Parathyroid adenoma (tissue), 2 donors: Measurements from ENCODE around the gene ANKS6.

Experiments
- H2AFZ ChIP-seq: fragments of 300-600 bp; sonication (generic); one replicate; pipeline ENCODE4 v1.7.0; 2017; ENCODE audit warnings: antibody characterized with exemption, mild to moderate bottlenecking
- H3K27ac ChIP-seq: fragments of 300-600 bp; sonication (generic); one replicate; pipeline ENCODE4 v1.7.0; 2017
- H3K27me3 ChIP-seq: fragments of 300-600 bp; sonication (generic); one replicate; pipeline ENCODE4 v1.7.0; 2017; ENCODE audit warnings: low read length; ENCODE audit not compliant: control insufficient read depth, insufficient read depth
- H3K36me3 ChIP-seq: fragments of 300-600 bp; sonication (generic); one replicate; pipeline ENCODE4 v1.7.0; 2017; ENCODE audit warnings: low read length; ENCODE audit not compliant: control insufficient read depth, insufficient read depth
- H3K4me1 ChIP-seq: fragments of 300-600 bp; sonication (generic); one replicate; pipeline ENCODE4 v1.7.0; 2017; ENCODE audit warnings: control low read depth
- H3K4me2 ChIP-seq: fragments of 300-600 bp; sonication (generic); one replicate; pipeline ENCODE4 v1.7.0; 2017; ENCODE audit warnings: low read length
- H3K4me3 ChIP-seq: fragments of 300-600 bp; sonication (generic); one replicate; pipeline ENCODE4 v1.7.0; 2017; ENCODE audit warnings: low read depth, low read length
- H3K79me2 ChIP-seq: fragments of 300-600 bp; sonication (generic); one replicate; pipeline ENCODE4 v1.7.0; 2017; ENCODE audit warnings: control low read depth
- H3K9ac ChIP-seq: fragments of 300-600 bp; sonication (generic); one replicate; pipeline ENCODE4 v1.7.0; 2017; ENCODE audit warnings: mild to moderate bottlenecking
- H3K9me3 ChIP-seq: fragments of 300-600 bp; sonication (generic); one replicate; pipeline ENCODE4 v1.7.0; 2017; ENCODE audit warnings: low read length; ENCODE audit not compliant: control insufficient read depth
- CTCF ChIP-seq: fragments of 300-600 bp; sonication (generic); IDR thresholded peaks from one replicate; pipeline ENCODE4 v1.7.0; 2017; ENCODE audit warnings: antibody characterized with exemption, mild to moderate bottlenecking
- donor health status: primary hyperparathyroidism.

ANKS6 gene

DNA sequence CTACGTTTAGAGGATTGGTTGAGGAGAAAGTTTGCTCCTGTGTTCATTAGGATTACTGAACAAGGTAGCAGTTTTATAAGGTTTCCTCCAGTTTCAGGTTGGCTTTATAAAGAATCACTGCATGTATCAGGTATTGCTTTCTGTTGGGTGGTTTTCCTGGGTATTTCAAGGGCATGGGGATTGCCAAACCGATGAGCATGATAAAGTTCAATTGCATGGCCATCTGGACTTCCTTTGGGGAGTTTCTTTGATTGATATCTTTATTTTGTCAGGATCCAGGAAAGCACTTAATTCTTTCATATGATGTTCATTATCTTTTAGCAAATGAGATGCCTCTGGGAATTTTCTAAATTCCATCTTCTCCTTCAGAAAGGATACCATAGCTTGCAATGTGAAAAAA, 77.3 kb downstream of the ANKS6 start:
- H3K4me2 ChIP-seq: no peak overlapping the region
- no peaks in the 10 kb centered on the region for H3K36me3 ChIP-seq
- no peak overlapping the region for H2AFZ ChIP-seq
- H3K27me3 ChIP-seq: no peaks in the 10 kb centered on the region
- no peak for TF ChIP-seq CTCF
- H3K79me2 ChIP-seq: no peaks in the 10 kb centered on the region
- no peaks in the 10 kb centered on the region for H3K9me3 ChIP-seq
- H3K4me1 ChIP-seq: no peaks in the 10 kb centered on the region
- no peak overlapping the region for H3K27ac ChIP-seq
- no peak overlapping the region for H3K4me3 ChIP-seq
- no peak overlapping the region for H3K9ac ChIP-seq

DNA sequence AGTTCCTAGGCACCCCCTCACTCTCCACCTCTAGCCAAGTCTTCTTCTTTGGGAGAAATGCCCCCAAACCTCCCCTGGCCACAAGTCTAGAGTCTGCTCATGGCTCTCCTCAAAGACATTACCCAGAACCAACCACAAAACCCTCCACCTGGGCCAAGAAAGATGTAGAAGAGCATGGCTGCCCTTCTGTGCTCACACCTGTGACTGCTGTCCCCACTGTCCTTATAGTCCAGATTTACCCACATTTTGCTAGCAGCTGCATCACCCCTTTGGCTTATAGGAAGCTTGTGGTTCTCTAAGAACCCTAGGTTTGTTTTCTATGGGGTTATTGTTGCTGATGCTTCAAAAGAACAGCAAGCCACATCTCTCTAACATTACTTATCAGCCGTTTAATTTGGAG, 81.5 kb downstream of the ANKS6 start:
- no peak for TF ChIP-seq CTCF
- H2AFZ ChIP-seq: no peak overlapping the region
- no peak overlapping the region for H3K27ac ChIP-seq
- no peaks in the 10 kb centered on the region for H3K79me2 ChIP-seq
- H3K27me3 ChIP-seq: no peaks in the 10 kb centered on the region
- no peaks in the 10 kb centered on the region for H3K9me3 ChIP-seq
- H3K36me3 ChIP-seq: no peaks in the 10 kb centered on the region
- H3K4me2 ChIP-seq: no peak overlapping the region
- H3K9ac ChIP-seq: no peak overlapping the region
- H3K4me1 ChIP-seq: no peaks in the 10 kb centered on the region
- no peak overlapping the region for H3K4me3 ChIP-seq

- H3K27ac ChIP-seq: no peak overlapping the region
- H3K4me2 ChIP-seq: no peak overlapping the region
- H3K79me2 ChIP-seq: no peaks in the 10 kb centered on the region
- H2AFZ ChIP-seq: no peak overlapping the region
- no peaks in the 10 kb centered on the region for H3K4me1 ChIP-seq
- TF ChIP-seq CTCF: no peak
- no peak overlapping the region for H3K9ac ChIP-seq
- H3K9me3 ChIP-seq: no peaks in the 10 kb centered on the region
- no peak overlapping the region for H3K4me3 ChIP-seq
- H3K36me3 ChIP-seq: no peaks in the 10 kb centered on the region
- no peaks in the 10 kb centered on the region for H3K27me3 ChIP-seq
Measured at GRCh38 chr9:98712987-98713386, 83.4 kb downstream of the ANKS6 start.

DNA sequence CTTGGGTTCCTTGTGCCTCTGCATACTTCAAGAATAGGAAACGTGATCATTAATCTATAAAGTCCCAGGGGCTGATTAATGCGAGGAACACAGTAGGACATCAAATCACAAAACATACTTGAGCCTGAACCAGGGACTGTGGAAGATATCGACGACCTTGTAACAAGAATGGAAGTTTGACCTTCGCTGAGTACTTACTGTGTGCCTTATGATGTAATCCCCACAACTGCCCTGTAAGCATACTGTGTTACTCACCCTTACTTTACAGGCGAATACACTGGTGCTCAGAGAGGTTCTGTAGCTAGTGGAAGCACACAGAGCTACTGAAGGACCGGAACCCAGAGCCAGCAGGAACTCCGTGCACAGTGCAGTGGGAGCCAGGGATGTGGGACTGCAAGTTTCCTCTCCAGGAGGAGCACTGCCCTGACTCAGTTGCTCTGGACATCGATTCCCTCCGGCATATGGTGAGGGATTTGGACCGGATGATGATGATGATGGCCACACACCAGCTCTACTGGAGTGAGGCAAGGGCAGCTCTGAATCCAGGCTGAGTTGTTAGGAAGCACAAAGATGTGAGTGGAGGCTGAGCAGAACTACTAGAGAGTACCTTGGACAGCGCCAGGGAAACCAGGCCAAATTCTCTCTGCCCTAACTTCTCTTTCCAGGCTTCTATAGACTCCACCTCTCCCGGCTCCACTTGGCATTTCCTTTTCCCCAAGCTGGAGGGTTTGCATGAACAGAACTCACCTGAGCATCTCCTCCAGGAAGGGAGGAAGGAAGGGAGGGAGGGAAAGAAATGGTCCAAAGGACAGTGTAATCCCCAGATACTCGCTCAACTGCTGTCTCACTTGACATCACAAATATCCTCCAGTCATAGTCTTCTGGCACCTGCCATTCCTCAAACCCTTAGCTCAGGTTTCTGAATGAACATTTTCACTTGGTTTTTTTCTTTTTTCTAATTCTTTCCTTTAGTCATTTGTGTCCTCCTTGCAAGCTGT, 86.1 kb downstream of the ANKS6 start:
- H3K36me3 ChIP-seq: no peaks in the 10 kb centered on the region
- no peak overlapping the region for H3K9ac ChIP-seq
- no peak overlapping the region for H3K27ac ChIP-seq
- H3K4me1 ChIP-seq: no peaks in the 10 kb centered on the region
- no peak for TF ChIP-seq CTCF
- H3K9me3 ChIP-seq: no peaks in the 10 kb centered on the region
- no peak overlapping the region for H3K4me2 ChIP-seq
- H3K27me3 ChIP-seq: peaks cover 7% of the 10 kb centered on the region
- no peak overlapping the region for H3K4me3 ChIP-seq
- H3K79me2 ChIP-seq: no peaks in the 10 kb centered on the region
- H2AFZ ChIP-seq: no peak overlapping the region
